ENCODE measurements around the gene APEH.

APEH gene

GRCh38 chr3:49680493-49681231 is 6.5 kb downstream of the APEH start:
- no peaks in the 10 kb centered on the region for H3K9me3 ChIP-seq (ENCODE audit: control insufficient read depth, insufficient read depth, low read depth, low read length)
- H3K4me3 ChIP-seq (ENCODE audit: low read depth, low read length), result no peak overlapping the region
- H3K4me1 ChIP-seq (ENCODE audit: control insufficient read depth, insufficient read depth, low read length), result no peaks in the 10 kb centered on the region
- no peak for TF ChIP-seq OSR2 (tag by site-specific recombination; IDR thresholded peaks at IDR 0.05)
- TF ChIP-seq ZNF416 (tag by site-specific recombination; IDR thresholded peaks at IDR 0.05), result no peak
- no peak for TF ChIP-seq ZNF169 (tag by site-specific recombination; IDR thresholded peaks at IDR 0.05)
- no peak for TF ChIP-seq KLF10 (tag by site-specific recombination; IDR thresholded peaks at IDR 0.05)
- no peak for TF ChIP-seq ZNF670 (tag by site-specific recombination; IDR thresholded peaks at IDR 0.05; ENCODE audit: low read depth)
- TF ChIP-seq ZBTB21 (tag by site-specific recombination; IDR thresholded peaks at IDR 0.05), result no peak
- peaks cover 0 to 91% of the 10 kb centered on the region in 2 experiments; a peak in 1 of 3 replicates for H3K36me3 ChIP-seq (ENCODE audit: control insufficient read depth in 2 of 2, insufficient read depth in 1 of 2, low read length in 2 of 2)
- ChIA-PET POLR2A (interaction anchor here (1.1 kb wide), 1 partner anchor 9 kb away, joined by 4 read pairs; the partner anchor contains the start of genes MST1 and RNF123), CTCF (interaction anchor here (0.6 to 0.8 kb wide), 2 partner anchors 61 to 141 kb away, joined by 4 read pairs; no protein-coding TSS in a partner anchor)
- H3K27ac ChIP-seq (ENCODE audit: extremely low read depth, low read depth, low read length), result no peak overlapping the region

GRCh38 chr3:49681232-49681522 is 7.0 kb downstream of the APEH start:
- TF ChIP-seq ZNF23 (tag by site-specific recombination; IDR thresholded peaks at IDR 0.05; ENCODE audit: borderline replicate concordance) (no peak), MYNN (tag by site-specific recombination; IDR thresholded peaks at IDR 0.05; ENCODE audit: borderline replicate concordance) (no peak), ATF2 (tag by site-specific recombination; IDR thresholded peaks at IDR 0.05; ENCODE audit: low read depth) (no peak), ZSCAN16 (tag by site-specific recombination; IDR thresholded peaks at IDR 0.05) (no peak), ZNF157 (tag by site-specific recombination; IDR thresholded peaks at IDR 0.05) (no peak), ZNF514 (tag by site-specific recombination; IDR thresholded peaks at IDR 0.05) (no peak), ZNF558 (tag by site-specific recombination; IDR thresholded peaks at IDR 0.05) (no peak), ZNF202 (tag by site-specific recombination; IDR thresholded peaks at IDR 0.05; ENCODE audit: borderline replicate concordance) (no peak), WT1 (tag by site-specific recombination; IDR thresholded peaks at IDR 0.05) (no peak), ZNF664 (tag by site-specific recombination; IDR thresholded peaks at IDR 0.05) (no peak), KLF10 (tag by site-specific recombination; IDR thresholded peaks at IDR 0.05) (no peak), ZBTB17 (tag by site-specific recombination; IDR thresholded peaks at IDR 0.05) (no peak), ZNF274 (IDR thresholded peaks at IDR 0.05; ENCODE audit: low read length) (no peak), ZNF274 (tag by site-specific recombination; IDR thresholded peaks at IDR 0.05; ENCODE audit: borderline replicate concordance) (no peak), REPIN1 (tag by site-specific recombination; IDR thresholded peaks at IDR 0.05; ENCODE audit: low read depth) (no peak), EGR2 (tag by site-specific recombination; IDR thresholded peaks at IDR 0.05; ENCODE audit: low read depth) (no peak), ZNF701 (tag by site-specific recombination; IDR thresholded peaks at IDR 0.05) (no peak), ZSCAN5A (tag by site-specific recombination; IDR thresholded peaks at IDR 0.05) (no peak), ZNF416 (tag by site-specific recombination; IDR thresholded peaks at IDR 0.05) (no peak), ZXDB (tag by site-specific recombination; IDR thresholded peaks at IDR 0.05) (no peak), MEIS1 (CRISPR knock-in tag; IDR thresholded peaks at IDR 0.05; ENCODE audit: borderline replicate concordance) (no peak)
- no peaks in the 10 kb centered on the region for H3K9me3 ChIP-seq (ENCODE audit: control insufficient read depth, insufficient read depth, low read depth, low read length)
- peaks cover 0 to 86% of the 10 kb centered on the region in 2 experiments; a peak in 1 of 3 replicates for H3K36me3 ChIP-seq (ENCODE audit: control insufficient read depth in 2 of 2, insufficient read depth in 1 of 2, low read length in 2 of 2)
- H3K27ac ChIP-seq (ENCODE audit: extremely low read depth, low read depth, low read length), result no peak overlapping the region
- H3K4me1 ChIP-seq (ENCODE audit: control insufficient read depth, insufficient read depth, low read length), result no peaks in the 10 kb centered on the region
- CTCF ChIA-PET, result no interaction called here
- POLR2A ChIA-PET, result interaction anchor here (1.1 kb wide), 1 partner anchor 8 kb away, joined by 4 read pairs; the partner anchor contains the start of genes MST1 and RNF123
- H3K4me3 ChIP-seq (ENCODE audit: low read depth, low read length), result no peak overlapping the region
